Measurements from ENCODE around the gene NGRN.

The NGRN gene

DNA sequence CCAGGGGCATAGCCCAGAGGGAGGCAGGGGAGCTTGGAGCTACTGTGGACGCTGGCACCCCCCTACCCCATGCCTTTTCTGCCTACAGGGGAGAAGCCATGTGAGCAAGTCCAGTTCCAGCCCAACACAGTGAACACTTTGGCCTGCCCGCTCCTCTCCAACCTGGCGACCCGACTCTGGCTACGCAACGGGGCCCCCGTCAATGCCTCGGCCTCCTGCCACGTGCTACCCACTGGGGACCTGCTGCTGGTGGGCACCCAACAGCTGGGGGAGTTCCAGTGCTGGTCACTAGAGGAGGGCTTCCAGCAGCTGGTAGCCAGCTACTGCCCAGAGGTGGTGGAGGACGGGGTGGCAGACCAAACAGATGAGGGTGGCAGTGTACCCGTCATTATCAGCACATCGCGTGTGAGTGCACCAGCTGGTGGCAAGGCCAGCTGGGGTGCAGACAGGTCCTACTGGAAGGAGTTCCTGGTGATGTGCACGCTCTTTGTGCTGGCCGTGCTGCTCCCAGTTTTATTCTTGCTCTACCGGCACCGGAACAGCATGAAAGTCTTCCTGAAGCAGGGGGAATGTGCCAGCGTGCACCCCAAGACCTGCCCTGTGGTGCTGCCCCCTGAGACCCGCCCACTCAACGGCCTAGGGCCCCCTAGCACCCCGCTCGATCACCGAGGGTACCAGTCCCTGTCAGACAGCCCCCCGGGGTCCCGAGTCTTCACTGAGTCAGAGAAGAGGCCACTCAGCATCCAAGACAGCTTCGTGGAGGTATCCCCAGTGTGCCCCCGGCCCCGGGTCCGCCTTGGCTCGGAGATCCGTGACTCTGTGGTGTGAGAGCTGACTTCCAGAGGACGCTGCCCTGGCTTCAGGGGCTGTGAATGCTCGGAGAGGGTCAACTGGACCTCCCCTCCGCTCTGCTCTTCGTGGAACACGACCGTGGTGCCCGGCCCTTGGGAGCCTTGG, 37.4 kb upstream of the NGRN start:
- peaks cover 32% of the 10 kb centered on the region for H3K4me1 ChIP-seq (ENCODE audit: control insufficient read depth, insufficient read depth, low read length)
- no peak overlapping the region for H3K4me3 ChIP-seq (ENCODE audit: low read length)
- H3K9me3 ChIP-seq (ENCODE audit: control insufficient read depth, low read length), result no peaks in the 10 kb centered on the region
- no peak overlapping the region for H3K9ac ChIP-seq (ENCODE audit: low read length)
- DNase-seq (ENCODE audit: low read depth), result no peak
- H3K36me3 ChIP-seq (ENCODE audit: control insufficient read depth, insufficient read depth, low read length, severe bottlenecking), result peaks cover 71% of the 10 kb centered on the region
- no peaks in the 10 kb centered on the region for H3K27me3 ChIP-seq (replicated peaks; ENCODE audit: control insufficient read depth, insufficient read depth, low read length)

DNA sequence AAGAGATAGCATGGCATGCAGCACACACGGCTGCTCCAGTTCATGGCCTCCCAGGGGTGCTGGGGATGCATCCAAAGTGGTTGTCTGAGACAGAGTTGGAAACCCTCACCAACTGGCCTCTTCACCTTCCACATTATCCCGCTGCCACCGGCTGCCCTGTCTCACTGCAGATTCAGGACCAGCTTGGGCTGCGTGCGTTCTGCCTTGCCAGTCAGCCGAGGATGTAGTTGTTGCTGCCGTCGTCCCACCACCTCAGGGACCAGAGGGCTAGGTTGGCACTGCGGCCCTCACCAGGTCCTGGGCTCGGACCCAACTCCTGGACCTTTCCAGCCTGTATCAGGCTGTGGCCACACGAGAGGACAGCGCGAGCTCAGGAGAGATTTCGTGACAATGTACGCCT, 36.5 kb upstream of the NGRN start:
- H3K9ac ChIP-seq (ENCODE audit: low read length), result no peak overlapping the region
- H3K27me3 ChIP-seq (replicated peaks; ENCODE audit: control insufficient read depth, insufficient read depth, low read length), result no peaks in the 10 kb centered on the region
- no peak for DNase-seq (ENCODE audit: low read depth)
- no peak overlapping the region for H3K4me3 ChIP-seq (ENCODE audit: low read length)
- no peaks in the 10 kb centered on the region for H3K9me3 ChIP-seq (ENCODE audit: control insufficient read depth, low read length)
- peaks cover 62% of the 10 kb centered on the region for H3K36me3 ChIP-seq (ENCODE audit: control insufficient read depth, insufficient read depth, low read length, severe bottlenecking)
- peaks cover 32% of the 10 kb centered on the region for H3K4me1 ChIP-seq (ENCODE audit: control insufficient read depth, insufficient read depth, low read length)

DNA sequence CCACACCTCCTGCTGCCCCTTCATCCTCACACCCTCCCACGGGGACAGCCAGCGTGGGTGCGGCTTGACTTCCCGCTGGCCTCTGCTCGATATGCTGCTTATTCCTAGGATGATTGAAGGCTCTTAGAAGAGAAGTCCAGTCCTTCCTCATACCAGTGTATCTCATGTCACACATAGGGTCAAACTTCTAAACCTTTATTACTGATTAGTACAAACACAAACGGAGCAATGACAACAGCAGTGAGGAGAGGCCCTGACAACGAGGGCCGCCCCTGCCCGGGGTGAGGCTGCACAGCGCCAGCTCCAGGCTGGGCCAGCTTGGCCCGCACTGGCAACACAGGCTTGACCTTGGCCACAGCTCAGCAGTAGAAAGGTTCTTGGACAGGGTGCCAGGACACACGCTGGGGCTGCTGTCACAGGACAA, 35.4 kb upstream of the NGRN start:
- no peaks in the 10 kb centered on the region for H3K27me3 ChIP-seq (replicated peaks; ENCODE audit: control insufficient read depth, insufficient read depth, low read length)
- no peak overlapping the region for H3K4me3 ChIP-seq (ENCODE audit: low read length)
- no peaks in the 10 kb centered on the region for H3K9me3 ChIP-seq (ENCODE audit: control insufficient read depth, low read length)
- peak overlapping the region; percentile 8 for H3K9ac ChIP-seq (ENCODE audit: low read length)
- peaks cover 51% of the 10 kb centered on the region for H3K36me3 ChIP-seq (ENCODE audit: control insufficient read depth, insufficient read depth, low read length, severe bottlenecking)
- no peak for DNase-seq (ENCODE audit: low read depth)
- peaks cover 37% of the 10 kb centered on the region for H3K4me1 ChIP-seq (ENCODE audit: control insufficient read depth, insufficient read depth, low read length)

DNA sequence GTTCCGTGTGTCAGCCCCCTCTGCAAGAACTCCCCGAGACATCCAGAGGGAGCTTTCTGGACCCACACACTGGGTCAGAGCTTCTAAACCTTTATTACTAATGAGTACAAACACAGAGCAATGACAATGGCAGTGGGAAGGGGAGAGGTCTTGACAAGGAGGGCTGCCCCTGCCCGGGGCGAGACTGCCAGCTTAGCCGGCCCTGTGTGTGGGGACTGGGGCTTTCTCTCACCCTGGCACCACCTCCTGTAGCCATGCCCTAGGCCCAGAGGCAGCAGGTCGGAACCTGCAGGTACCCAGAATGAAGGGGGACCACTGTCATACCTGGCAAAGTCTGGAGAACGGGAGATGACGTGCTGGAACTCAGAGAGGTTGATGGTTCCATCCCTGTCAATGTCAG, 34.9 kb upstream of the NGRN start:
- no peaks in the 10 kb centered on the region for H3K9me3 ChIP-seq (ENCODE audit: control insufficient read depth, low read length)
- no peak for DNase-seq (ENCODE audit: low read depth)
- H3K4me1 ChIP-seq (ENCODE audit: control insufficient read depth, insufficient read depth, low read length), result peaks cover 37% of the 10 kb centered on the region
- peak overlapping the region; percentile 8 for H3K9ac ChIP-seq (ENCODE audit: low read length)
- H3K4me3 ChIP-seq (ENCODE audit: low read length), result no peak overlapping the region
- H3K36me3 ChIP-seq (ENCODE audit: control insufficient read depth, insufficient read depth, low read length, severe bottlenecking), result peaks cover 46% of the 10 kb centered on the region
- H3K27me3 ChIP-seq (replicated peaks; ENCODE audit: control insufficient read depth, insufficient read depth, low read length), result no peaks in the 10 kb centered on the region

DNA sequence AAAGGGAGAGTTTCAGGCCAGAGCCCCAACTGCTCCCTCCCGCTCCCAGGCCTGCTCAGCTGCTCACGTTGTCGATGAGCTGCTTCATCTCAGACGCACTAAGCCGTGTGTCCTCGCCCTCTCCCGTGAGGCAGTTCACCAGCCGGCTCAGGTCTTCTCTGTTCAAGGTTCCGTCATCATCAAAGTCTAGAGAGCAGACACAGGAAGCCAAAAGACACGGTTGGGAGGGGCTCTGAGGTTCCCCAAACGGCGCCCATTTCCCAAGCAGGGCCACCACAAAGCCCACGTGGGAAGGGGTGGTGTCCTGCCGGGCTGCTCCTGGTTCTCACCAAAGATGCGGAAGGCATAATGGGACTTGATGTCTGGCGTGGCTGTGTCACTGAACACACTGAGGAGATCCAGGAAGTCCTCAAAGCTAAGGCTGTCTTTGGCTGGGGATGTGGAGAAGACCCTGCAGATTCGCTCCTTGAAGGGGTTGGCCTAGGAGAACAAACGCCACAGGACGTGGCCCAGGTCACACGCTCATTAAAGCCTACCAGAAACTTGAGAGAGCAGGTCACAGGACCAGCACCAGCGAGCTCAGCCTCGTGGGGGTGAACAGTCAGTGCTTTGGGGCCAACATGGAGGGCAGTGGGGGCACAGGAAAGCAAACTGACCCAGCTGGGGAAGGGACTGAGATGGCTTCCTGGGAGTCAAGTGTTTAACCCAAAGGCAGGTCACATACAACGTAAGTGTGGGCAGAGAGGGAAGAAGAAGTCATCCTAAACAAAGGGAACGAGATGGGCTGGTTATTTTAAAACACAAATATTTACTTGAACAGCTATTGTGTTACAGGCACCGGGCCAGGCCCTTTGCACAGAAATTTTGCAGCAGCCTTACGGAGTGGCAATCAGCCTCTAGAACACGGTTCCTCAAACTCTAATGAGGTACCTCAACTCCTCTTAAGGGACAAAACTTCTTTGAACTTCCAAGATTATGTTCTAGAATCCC, 34.1 kb upstream of the NGRN start:
- no peak overlapping the region for H3K4me3 ChIP-seq (ENCODE audit: low read length)
- peaks cover 40% of the 10 kb centered on the region for H3K36me3 ChIP-seq (ENCODE audit: control insufficient read depth, insufficient read depth, low read length, severe bottlenecking)
- H3K9me3 ChIP-seq (ENCODE audit: control insufficient read depth, low read length), result no peaks in the 10 kb centered on the region
- DNase-seq (ENCODE audit: low read depth), result no peak
- H3K9ac ChIP-seq (ENCODE audit: low read length), result no peak overlapping the region
- no peaks in the 10 kb centered on the region for H3K27me3 ChIP-seq (replicated peaks; ENCODE audit: control insufficient read depth, insufficient read depth, low read length)
- peaks cover 37% of the 10 kb centered on the region for H3K4me1 ChIP-seq (ENCODE audit: control insufficient read depth, insufficient read depth, low read length)

DNA sequence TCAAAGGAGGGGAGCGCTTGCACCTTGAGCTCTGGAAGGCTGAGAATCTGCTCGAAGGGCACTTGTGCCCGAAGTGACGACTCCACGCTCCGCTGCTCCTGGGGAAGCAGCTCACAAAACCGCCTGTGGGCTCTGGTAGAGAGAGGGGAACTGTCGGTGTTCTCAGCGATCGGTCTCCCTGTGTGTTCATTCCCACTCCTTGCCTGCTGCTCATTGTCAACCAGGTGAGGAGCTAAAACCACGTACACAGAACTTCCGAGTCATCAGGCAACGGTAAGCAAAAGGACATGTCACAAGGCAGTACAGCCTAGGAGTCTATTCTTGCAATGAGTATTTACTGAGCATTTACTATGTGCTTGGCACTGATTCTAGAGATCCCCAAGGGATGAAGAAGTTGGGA, 33.3 kb upstream of the NGRN start:
- H3K36me3 ChIP-seq (ENCODE audit: control insufficient read depth, insufficient read depth, low read length, severe bottlenecking), result peaks cover 40% of the 10 kb centered on the region
- DNase-seq (ENCODE audit: low read depth), result no peak
- peak overlapping the region; percentile 83 for H3K9ac ChIP-seq (ENCODE audit: low read length)
- H3K27me3 ChIP-seq (replicated peaks; ENCODE audit: control insufficient read depth, insufficient read depth, low read length), result no peaks in the 10 kb centered on the region
- H3K4me1 ChIP-seq (ENCODE audit: control insufficient read depth, insufficient read depth, low read length), result peaks cover 37% of the 10 kb centered on the region
- peak overlapping the region; percentile 89 for H3K4me3 ChIP-seq (ENCODE audit: low read length)
- no peaks in the 10 kb centered on the region for H3K9me3 ChIP-seq (ENCODE audit: control insufficient read depth, low read length)

DNA sequence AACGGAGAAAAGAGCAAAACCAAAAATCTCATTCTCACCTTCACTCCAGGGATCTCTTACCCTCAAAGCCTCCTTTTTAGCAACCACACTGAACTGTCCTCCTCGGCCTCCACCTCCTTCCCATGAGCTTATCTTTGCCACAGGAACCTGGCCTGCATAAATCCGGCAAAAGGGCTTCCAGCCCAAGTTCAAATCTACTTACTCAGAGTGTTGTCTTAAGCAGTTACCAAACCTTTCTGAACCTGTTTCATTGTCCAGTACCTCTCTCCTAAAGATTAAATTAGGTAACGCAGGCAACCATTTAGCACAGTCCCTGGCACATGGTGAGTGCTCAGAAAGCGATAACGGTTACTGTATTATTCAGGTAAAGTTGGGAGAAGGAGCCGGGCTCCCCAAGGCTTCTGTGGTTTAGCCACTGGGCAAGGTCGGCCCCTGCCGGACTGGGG, 32.5 kb upstream of the NGRN start:
- H3K4me3 ChIP-seq (ENCODE audit: low read length), result peak overlapping the region; percentile 89
- no peaks in the 10 kb centered on the region for H3K9me3 ChIP-seq (ENCODE audit: control insufficient read depth, low read length)
- no peak for DNase-seq (ENCODE audit: low read depth)

DNA sequence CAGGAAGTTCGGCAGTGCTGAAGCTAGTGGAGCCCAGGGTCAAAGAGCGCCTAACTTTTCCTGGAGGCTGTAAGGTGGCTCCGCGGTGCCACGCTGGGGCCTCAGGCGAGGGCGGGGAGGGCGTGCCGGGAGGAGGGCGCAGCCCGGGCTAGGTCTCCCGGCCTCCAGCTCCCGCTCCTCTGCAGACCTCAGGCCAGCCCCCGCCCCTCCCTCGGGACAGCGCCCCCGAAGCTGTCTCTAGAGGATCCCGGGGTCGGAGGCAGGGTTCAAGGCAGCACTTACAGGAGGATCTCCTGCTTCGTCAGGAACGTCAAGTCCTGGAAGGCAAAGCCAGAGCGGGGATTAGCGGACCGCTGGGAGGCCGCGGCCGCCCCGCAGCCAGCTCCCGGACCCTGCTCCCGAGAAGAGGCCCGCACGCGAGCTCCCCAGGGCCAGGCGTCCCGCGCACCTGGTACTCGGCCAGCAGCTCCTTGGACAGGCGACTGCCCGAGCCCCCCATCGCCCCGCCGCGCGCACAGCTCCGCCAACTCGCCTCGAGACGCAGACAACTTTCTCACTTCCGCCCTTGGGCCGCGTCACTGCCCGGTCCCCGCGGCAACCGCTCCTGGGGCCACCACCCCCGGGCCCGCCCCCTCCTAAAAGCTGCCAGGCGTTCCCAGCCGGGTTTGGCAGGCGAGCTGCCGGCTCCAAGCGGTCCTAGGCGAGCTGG, 31.9 kb upstream of the NGRN start, which contains the start of gene CIB1:
Gene CIB1, minus strand, starts transcription at position 555 of the 709 bp plus-strand sequence. Its CDS starts 56 bp downstream, at position 499.
- peak within 1 kb of the TSS; percentile 93 for H3K4me3 ChIP-seq (ENCODE audit: low read length)
- no peaks in the 10 kb centered on the region for H3K27me3 ChIP-seq (replicated peaks; ENCODE audit: control insufficient read depth, insufficient read depth, low read length)
- H3K36me3 ChIP-seq (ENCODE audit: control insufficient read depth, insufficient read depth, low read length, severe bottlenecking), result peaks cover 44% of the 10 kb centered on the region
- H3K9ac ChIP-seq (ENCODE audit: low read length), result peak within 1 kb of the TSS; percentile 89
- peak; percentile 99 for DNase-seq (ENCODE audit: low read depth)
- peaks cover 37% of the 10 kb centered on the region for H3K4me1 ChIP-seq (ENCODE audit: control insufficient read depth, insufficient read depth, low read length)
- H3K9me3 ChIP-seq (ENCODE audit: control insufficient read depth, low read length), result no peaks in the 10 kb centered on the region

More for the DNA sequence above, 32.5 kb upstream of the NGRN start:
- peak overlapping the region; percentile 83 for H3K9ac ChIP-seq (ENCODE audit: low read length)
- H3K27me3 ChIP-seq (replicated peaks; ENCODE audit: control insufficient read depth, insufficient read depth, low read length), result no peaks in the 10 kb centered on the region
- H3K36me3 ChIP-seq (ENCODE audit: control insufficient read depth, insufficient read depth, low read length, severe bottlenecking), result peaks cover 44% of the 10 kb centered on the region
- peaks cover 37% of the 10 kb centered on the region for H3K4me1 ChIP-seq (ENCODE audit: control insufficient read depth, insufficient read depth, low read length)

DNA sequence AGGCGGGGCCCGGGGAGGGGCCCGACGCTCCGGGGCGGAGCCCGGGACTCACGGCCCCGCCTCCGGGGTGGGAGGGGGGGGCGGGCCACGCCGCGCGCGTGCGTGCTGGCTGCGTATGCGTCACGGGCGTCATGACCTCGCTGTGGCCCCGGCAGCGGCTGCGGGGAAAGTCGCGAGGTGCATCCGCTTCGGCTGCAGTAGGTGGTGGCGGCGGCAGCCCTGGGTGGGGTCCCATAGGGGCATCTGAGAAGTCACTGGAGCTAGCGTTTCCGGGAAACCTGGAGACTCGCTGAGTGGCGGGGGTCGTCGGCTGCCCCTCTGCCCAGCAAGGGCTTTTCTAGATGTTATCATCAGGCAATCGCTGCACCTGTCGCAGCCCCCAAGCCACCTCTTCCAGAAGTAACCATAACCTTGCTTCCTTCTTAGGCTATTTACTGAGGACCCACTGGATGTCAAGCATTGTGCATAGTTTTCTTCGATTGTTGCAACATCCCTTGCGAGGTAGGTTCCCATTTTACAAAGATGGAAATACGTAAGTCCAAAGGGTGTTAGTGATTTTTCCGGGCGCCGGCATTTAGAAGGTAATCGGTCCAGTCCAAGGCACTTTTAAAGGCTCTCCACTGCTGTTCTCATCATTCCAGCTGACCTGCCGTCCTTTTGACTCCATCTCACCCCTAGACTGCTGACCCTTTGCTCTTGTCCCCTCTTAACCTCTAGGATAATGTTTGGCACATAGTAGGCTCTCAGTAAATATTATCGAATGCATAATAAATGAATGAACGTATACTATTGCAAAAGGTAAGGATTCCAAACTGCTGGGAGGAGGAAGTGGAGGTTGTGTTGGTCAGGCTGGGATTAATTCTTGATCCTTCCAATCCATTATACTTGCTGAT, 31.1 kb upstream of the NGRN start, which contains the start of gene GDPGP1:
Gene GDPGP1, plus strand, starts transcription at position 114 of the 893 bp plus-strand sequence. CDS start 6,700 bp downstream, outside the sequence.
- Histone ChIP-seq H3K4me3 (ENCODE audit: low read length) (peak within 1 kb of the TSS; percentile 93), H3K9ac (ENCODE audit: low read length) (peak within 1 kb of the TSS; percentile 89), H3K27me3 (replicated peaks; ENCODE audit: control insufficient read depth, insufficient read depth, low read length) (no peaks in the 10 kb centered on the region), H3K9me3 (ENCODE audit: control insufficient read depth, low read length) (no peaks in the 10 kb centered on the region), H3K36me3 (ENCODE audit: control insufficient read depth, insufficient read depth, low read length, severe bottlenecking) (peaks cover 42% of the 10 kb centered on the region), H3K4me1 (ENCODE audit: control insufficient read depth, insufficient read depth, low read length) (peaks cover 37% of the 10 kb centered on the region)
- peak; percentile 31 for DNase-seq (ENCODE audit: low read depth)

DNA sequence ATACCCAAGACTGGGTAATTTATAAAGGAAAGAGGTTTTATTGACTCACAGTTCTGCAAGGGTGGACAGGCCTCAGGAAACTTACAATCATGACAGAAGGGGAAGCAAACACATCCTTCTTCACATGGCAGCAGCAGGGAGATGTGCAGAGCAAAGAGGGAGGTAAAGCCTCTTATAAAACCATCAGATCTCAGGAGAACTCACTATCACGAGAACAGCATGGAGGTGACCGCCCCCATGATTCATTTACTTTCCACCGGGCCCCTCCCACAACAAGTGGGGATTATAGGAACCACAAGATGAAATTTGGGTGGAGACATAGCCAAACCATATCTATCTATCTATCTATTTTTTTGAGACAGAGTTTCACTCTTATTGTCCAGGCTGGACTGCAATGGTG, 26.1 kb upstream of the NGRN start:
- peaks cover 29% of the 10 kb centered on the region for H3K36me3 ChIP-seq (ENCODE audit: control insufficient read depth, insufficient read depth, low read length, severe bottlenecking)
- no peaks in the 10 kb centered on the region for H3K27me3 ChIP-seq (replicated peaks; ENCODE audit: control insufficient read depth, insufficient read depth, low read length)
- H3K4me3 ChIP-seq (ENCODE audit: low read length), result no peak overlapping the region
- H3K4me1 ChIP-seq (ENCODE audit: control insufficient read depth, insufficient read depth, low read length), result peaks cover 5% of the 10 kb centered on the region
- no peak for DNase-seq (ENCODE audit: low read depth)
- H3K9ac ChIP-seq (ENCODE audit: low read length), result no peak overlapping the region
- H3K9me3 ChIP-seq (ENCODE audit: control insufficient read depth, low read length), result no peaks in the 10 kb centered on the region
